Stimulated activated CD8-positive, alpha-beta memory T cell treated with anti-CD3 and anti-CD28 coated beads, Interleukin-7, amount 100 ng/mL, for 48 hours (primary cell): ENCODE measurements around the gene AMH.
"Not testable (repeated sequence)": the region's sequence is repeated elsewhere in the genome, so short reads cannot be mapped to it uniquely, and the experiment has no call there.

Experiments used
- DNase-seq, 2 donors: peaks; one replicate each; pipeline ENCODE4 v3.0.0-alpha.2; 2020; ENCODE audit warnings: low read depth in 1 of 2; ENCODE audit errors: extremely low read depth in 1 of 2

Gene AMH

DNA sequence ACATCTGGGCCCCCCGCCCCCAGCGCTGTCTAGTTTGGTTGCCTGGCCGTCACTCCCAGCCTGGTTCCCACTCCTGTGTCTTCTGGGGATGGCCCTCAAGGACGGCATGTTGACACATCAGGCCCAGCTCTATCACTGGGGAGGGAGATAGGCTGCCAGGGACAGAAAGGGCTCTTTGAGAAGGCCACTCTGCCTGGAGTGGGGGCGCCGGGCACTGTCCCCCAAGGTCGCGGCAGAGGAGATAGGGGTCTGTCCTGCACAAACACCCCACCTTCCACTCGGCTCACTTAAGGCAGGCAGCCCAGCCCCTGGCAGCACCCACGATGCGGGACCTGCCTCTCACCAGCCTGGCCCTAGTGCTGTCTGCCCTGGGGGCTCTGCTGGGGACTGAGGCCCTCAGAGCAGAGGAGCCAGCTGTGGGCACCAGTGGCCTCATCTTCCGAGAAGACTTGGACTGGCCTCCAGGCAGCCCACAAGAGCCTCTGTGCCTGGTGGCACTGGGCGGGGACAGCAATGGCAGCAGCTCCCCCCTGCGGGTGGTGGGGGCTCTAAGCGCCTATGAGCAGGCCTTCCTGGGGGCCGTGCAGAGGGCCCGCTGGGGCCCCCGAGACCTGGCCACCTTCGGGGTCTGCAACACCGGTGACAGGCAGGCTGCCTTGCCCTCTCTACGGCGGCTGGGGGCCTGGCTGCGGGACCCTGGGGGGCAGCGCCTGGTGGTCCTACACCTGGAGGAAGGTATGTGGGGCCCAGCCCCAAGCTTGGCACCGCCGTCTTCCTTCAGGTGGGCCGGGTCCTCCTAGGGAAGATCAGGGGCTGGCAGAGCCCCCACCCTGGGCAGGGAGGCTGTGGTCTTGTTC is at the start of gene AMH:
AMH (plus strand) TSS at position 314 of the 857 bp plus-strand sequence; CDS start at position 324, 10 bp downstream.
- no peak for DNase-seq

- DNase-seq: no peak
These were observed 49.1 kb upstream of the AMH start for GRCh38 chr19:2199861-2200623.

GRCh38 chr19:2200624-2201294 is 48.4 kb upstream of the AMH start:
- not testable (repeated sequence) for DNase-seq

GRCh38 chr19:2201473-2202148 is 47.5 kb upstream of the AMH start:
- DNase-seq: no peak

DNA sequence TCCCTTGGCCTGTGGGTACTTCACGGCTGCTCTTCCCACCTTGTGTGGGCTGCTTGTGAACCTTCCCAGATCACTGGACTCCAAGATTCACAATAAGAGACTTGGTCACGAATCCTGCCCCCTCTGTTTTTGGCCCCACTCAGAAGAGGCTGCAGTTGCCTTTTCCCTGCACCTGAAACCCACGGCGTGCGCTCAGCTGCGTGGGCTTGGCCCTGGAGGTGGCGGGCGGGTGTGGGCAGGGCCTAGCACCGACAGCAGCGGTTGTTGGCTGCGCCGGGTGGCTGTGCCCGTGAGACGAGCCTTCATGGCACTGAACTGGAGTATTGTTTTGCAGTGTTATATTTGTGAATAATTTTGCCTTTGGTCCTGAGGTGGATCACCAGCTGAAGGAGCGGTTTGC is 46.8 kb upstream of the AMH start:
- DNase-seq: no peak

- no peak for DNase-seq
These were observed 42.1 kb upstream of the AMH start for GRCh38 chr19:2207008-2207407.

DNA sequence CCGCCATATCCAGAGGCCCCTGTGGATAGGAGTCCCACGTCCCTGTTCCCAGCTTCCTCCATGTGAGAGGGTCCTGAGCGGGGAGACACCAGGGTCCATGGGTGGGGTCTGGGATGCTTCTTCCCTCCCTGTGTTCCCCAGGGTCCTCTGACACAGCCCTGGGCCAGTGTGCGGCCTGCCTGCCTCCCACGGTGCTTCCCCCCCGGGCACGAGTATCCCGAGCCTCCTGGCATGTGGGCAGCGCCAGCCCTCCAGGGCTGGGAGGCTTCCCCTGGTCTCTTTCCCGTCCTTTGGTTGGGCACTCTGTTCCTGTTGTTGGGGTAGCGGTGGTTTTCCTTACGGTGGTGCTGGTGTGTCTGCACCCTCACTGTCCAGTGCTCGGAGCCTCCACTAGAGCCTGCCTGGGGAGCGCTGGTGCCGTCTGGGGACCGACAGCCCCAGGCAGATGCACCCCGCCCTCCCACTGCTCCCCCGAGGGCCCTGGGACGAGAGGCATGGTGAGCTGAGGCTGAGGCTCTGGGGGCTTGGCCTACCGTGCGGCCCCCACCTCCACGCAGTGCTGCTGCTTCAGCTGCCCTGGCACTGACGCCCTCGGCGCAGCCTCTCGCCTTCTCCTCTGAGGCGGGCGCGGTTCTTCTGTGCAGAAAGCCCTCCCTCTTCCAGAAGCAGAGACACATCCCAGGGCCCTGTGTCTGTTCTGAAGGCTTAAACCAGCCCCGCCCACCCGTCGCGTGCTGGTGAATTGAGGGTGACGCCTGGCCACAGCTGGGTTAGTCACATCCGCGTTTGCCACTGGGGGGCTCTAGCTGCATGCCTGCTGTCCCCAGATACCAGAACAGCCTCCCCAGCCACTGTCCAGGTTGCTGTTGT is 40.9 kb upstream of the AMH start:
- no peak for DNase-seq

DNA sequence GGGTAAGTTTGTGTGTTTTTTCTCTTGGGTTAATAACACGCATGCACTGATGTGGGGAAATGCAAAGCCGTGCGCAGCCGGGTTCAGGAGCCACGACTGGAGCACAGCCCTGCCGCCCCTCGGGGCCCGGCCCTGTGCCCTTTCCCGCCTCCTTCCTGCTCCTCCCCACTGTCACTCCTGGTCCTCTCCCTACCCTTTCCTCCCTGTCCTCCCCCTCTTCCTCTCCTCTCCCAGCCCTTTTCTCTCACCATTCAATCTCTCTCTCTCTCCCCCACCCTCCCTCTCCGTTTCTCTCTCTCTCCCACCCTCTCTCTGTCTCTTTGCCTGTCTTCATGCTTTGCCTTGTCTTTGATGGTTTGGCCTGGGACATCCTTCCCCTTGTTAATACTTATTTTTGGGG is 40.1 kb upstream of the AMH start:
- DNase-seq: no peak

DNA sequence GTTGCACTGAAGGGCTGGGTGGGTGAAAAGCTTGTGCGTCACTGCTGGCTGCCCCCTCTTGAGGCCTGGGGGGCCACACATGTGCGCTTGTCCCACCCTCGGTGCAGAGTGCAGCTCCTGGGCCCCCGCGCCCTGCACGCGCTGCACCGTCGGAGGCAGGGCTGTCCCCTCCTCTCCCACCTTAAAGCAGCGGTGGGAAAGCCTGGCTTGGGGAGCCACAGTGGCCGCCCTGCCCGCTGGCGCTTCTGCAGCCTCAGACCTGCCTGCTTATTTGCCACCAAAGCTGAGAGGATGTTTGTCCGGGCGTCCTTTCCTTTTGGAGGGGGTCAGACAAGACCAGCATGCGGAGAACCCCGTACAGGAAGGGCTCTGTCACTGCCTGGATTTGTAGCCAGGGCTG is 39.7 kb upstream of the AMH start:
- DNase-seq: no peak

DNA sequence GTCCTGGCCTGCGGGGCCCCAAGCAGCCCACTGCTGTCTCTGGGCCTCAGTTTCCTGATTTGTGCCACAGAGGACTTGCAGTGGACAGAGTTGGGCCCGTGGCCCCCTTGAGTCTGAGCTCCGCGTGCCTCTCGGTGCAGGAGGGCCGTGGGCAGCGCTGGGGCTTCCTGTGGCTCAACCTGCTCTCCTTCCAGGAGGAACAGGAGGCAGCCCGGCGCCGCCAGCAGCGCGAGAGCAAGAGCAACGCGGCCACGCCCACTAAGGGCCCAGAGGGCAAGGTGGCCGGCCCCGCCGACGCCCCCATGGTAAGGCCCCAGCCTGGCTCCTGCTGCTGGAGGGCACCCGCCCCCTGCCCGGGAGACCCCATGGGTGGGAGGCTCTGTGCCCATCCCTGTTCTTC is 38.9 kb upstream of the AMH start:
- DNase-seq: no peak

GRCh38 chr19:2210987-2211740 is 38.0 kb upstream of the AMH start:
- DNase-seq: no peak

GRCh38 chr19:2212861-2213711 is 36.0 kb upstream of the AMH start:
- no peak for DNase-seq

DNA sequence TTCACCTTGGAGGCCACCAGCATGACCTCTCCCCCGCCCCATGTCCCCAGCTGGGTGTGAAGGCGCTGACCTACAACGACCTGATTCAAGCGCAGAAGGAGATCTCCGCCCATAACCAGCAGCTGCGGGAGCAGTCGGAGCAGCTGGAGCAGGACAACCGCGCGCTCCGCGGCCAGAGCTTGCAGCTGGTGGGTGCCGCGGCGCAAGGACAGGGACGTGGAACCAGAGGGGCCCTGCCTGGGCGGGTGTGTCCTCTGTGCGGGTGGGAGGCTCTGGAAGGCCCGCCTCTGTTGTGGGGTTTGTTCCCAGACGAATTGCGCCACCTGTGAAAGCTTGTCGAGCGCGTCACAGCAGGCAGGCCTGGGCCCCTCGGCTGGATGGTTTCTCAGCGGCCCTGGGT is 35.3 kb upstream of the AMH start:
- DNase-seq: no peak

GRCh38 chr19:2214251-2214650 is 34.9 kb upstream of the AMH start:
- no peak for DNase-seq

GRCh38 chr19:2215281-2215751 is 33.8 kb upstream of the AMH start:
- no peak for DNase-seq

DNA sequence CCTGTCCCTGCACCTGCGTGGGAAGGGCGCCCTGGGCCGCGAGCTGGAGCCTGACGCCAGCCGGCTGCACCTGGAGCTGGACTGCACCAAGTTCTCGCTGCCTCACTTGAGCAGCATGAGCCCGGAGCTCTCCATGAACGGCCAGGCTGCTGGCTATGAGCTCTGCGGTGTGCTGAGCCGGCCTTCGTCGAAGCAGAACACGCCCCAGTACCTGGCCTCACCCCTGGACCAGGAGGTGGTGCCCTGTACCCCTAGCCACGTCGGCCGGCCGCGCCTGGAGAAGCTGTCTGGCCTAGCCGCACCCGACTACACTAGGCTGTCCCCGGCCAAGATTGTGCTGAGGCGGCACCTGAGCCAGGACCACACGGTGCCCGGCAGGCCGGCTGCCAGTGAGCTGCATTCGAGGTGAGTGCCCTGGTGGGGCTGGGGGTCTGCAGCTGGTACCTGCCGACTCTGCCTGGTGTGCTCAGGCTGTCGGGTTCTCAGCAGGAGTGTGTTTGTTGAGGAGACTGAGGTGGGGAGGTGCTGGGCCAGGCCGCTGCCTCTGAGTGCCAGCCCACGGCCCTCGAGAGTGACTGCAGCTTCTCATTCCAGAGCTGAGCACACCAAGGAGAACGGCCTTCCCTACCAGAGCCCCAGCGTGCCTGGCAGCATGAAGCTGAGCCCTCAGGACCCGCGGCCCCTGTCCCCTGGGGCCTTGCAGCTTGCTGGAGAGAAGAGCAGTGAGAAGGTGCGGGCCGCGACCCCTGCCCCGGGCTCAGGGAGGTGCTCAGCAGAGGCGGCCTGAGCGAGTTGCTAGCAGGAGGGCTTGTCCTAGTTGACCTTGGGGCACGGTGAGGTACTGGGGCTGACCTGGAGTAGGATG is 32.5 kb upstream of the AMH start:
- DNase-seq: no peak

DNA sequence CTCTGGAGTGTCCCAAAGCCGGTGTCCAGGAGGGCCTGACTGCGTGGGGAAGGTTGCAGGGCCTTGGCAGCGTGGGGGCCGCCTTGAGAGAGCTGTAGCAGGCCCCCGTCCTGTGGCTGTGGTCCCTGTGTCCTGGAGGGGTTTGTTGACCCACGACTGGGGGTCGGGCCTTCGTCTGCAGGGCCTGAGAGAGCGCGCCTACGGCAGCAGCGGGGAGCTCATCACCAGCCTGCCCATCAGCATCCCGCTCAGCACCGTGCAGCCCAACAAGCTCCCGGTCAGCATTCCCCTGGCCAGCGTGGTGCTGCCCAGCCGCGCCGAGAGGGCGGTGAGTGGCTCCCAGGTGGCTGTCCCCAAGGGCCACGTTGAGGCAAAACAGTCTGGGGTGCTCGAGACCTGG is 31.5 kb upstream of the AMH start:
- no peak for DNase-seq
